ENCODE measurements around the gene PDE4D. TPM values are rescaled to one million over a fixed set of nuclear protein-coding genes. Genes with fewer than 3 reads are reported as not detected.

The PDE4D gene
- polyA plus RNA-seq, 1 donor (not counting 4 experiments of a cell fraction or from before 2014, with no cell fraction given) = 3.6 TPM

- Histone ChIP-seq H3K79me2 (ENCODE audit: control insufficient read depth, insufficient read depth, low read length) (no peaks in the 10 kb centered on the region), H3K9ac (ENCODE audit: control insufficient read depth, extremely low read depth, insufficient read depth, low read length) (no peak overlapping the region), H2AFZ (ENCODE audit: control insufficient read depth, low read length) (no peak overlapping the region), H3K9me1 (ENCODE audit: control insufficient read depth, extremely low read depth, insufficient read depth, low read length) (no peaks in the 10 kb centered on the region), H3K36me3 (ENCODE audit: control insufficient read depth in 2 of 2, extremely low read depth in 1 of 2, insufficient read depth in 2 of 2, low read length in 2 of 2) (no peaks in the 10 kb centered on the region), H3K27me3 (ENCODE audit: control insufficient read depth, extremely low read depth, insufficient read depth, low read length) (no peaks in the 10 kb centered on the region), H3K4me3 (ENCODE audit: control insufficient read depth in 2 of 3, extremely low read depth in 1 of 3, insufficient read depth in 2 of 3, low read depth in 1 of 3, low read length in 3 of 3) (no peak overlapping the region), H3K9me3 (ENCODE audit: control insufficient read depth, low read depth, low read length) (no peaks in the 10 kb centered on the region), H3K4me1 (ENCODE audit: control insufficient read depth, extremely low read depth, insufficient read depth, low read length) (no peaks in the 10 kb centered on the region), H4K20me1 (ENCODE audit: control insufficient read depth, extremely low read depth, insufficient read depth, low read length) (no peaks in the 10 kb centered on the region), H3K27ac (ENCODE audit: control insufficient read depth, insufficient read depth, low read length) (no peak overlapping the region), H3K4me2 (ENCODE audit: control insufficient read depth, extremely low read depth, insufficient read depth, low read depth, low read length) (no peak overlapping the region)
- DNase-seq (ENCODE audit: low read depth, low spot score) (no peak), FAIRE-seq (no peak)
- dilution Hi-C loops (cut with MboI; ENCODE audit: extremely low pct_ligation_motif_present, low sequenced_read_pairs) = no loop called here
- TF ChIP-seq CTCF (optimal IDR thresholded peaks at IDR 0.05 in 1 of 3, IDR thresholded peaks at IDR 0.05 in 1 of 3, conservative IDR thresholded peaks at IDR 0.05 in 1 of 3; ENCODE audit: extremely low read depth in 1 of 3, insufficient read depth in 2 of 3, low read length in 3 of 3) (no peak), EZH2 (IDR thresholded peaks at IDR 0.05; ENCODE audit: low read length) (no peak)
These were observed 425.6 kb downstream of the PDE4D start for GRCh38 chr5:59467969-59468368.

- TF ChIP-seq EZH2 (IDR thresholded peaks at IDR 0.05; ENCODE audit: low read length) (no peak), CTCF (optimal IDR thresholded peaks at IDR 0.05 in 1 of 3, IDR thresholded peaks at IDR 0.05 in 1 of 3, conservative IDR thresholded peaks at IDR 0.05 in 1 of 3; ENCODE audit: extremely low read depth in 1 of 3, insufficient read depth in 2 of 3, low read length in 3 of 3) (no peak)
- H3K27me3 ChIP-seq (ENCODE audit: control insufficient read depth, extremely low read depth, insufficient read depth, low read length) = no peaks in the 10 kb centered on the region
- H3K27ac ChIP-seq (ENCODE audit: control insufficient read depth, insufficient read depth, low read length) = no peak overlapping the region
- no peaks in the 10 kb centered on the region for H3K79me2 ChIP-seq (ENCODE audit: control insufficient read depth, insufficient read depth, low read length)
- no peaks in the 10 kb centered on the region for H3K4me1 ChIP-seq (ENCODE audit: control insufficient read depth, extremely low read depth, insufficient read depth, low read length)
- H3K9me3 ChIP-seq (ENCODE audit: control insufficient read depth, low read depth, low read length) = no peaks in the 10 kb centered on the region
- no peak overlapping the region for H3K4me3 ChIP-seq (ENCODE audit: control insufficient read depth in 2 of 3, extremely low read depth in 1 of 3, insufficient read depth in 2 of 3, low read depth in 1 of 3, low read length in 3 of 3)
- FAIRE-seq (no peak), DNase-seq (ENCODE audit: low read depth, low spot score) (no peak)
- no peak overlapping the region for H3K4me2 ChIP-seq (ENCODE audit: control insufficient read depth, extremely low read depth, insufficient read depth, low read depth, low read length)
- dilution Hi-C loops (cut with MboI; ENCODE audit: extremely low pct_ligation_motif_present, low sequenced_read_pairs) = no loop called here
- no peak overlapping the region for H2AFZ ChIP-seq (ENCODE audit: control insufficient read depth, low read length)
- no peaks in the 10 kb centered on the region for H3K36me3 ChIP-seq (ENCODE audit: control insufficient read depth in 2 of 2, extremely low read depth in 1 of 2, insufficient read depth in 2 of 2, low read length in 2 of 2)
- no peaks in the 10 kb centered on the region for H3K9me1 ChIP-seq (ENCODE audit: control insufficient read depth, extremely low read depth, insufficient read depth, low read length)
- H3K9ac ChIP-seq (ENCODE audit: control insufficient read depth, extremely low read depth, insufficient read depth, low read length) = no peak overlapping the region
- H4K20me1 ChIP-seq (ENCODE audit: control insufficient read depth, extremely low read depth, insufficient read depth, low read length) = no peaks in the 10 kb centered on the region
These were observed 427.3 kb downstream of the PDE4D start for GRCh38 chr5:59466271-59466670.
